ENCODE measurements around the gene LGR6. TPM values are rescaled to one million over a fixed set of nuclear protein-coding genes. Genes with fewer than 3 reads are reported as not detected.

Gene LGR6
- total RNA-seq, 2 donors from 2014 or later = 76.6 to 99.0 TPM

- H3K27me3 ChIP-seq (replicated peaks; ENCODE audit: insufficient read depth) = no peaks in the 10 kb centered on the region
- no peaks in the 10 kb centered on the region for H3K9me3 ChIP-seq
- H3K4me3 ChIP-seq = no peak overlapping the region
- H3K27ac ChIP-seq = no peak overlapping the region
- peaks cover 21% of the 10 kb centered on the region for H3K36me3 ChIP-seq
- no peak for TF ChIP-seq CTCF (IDR thresholded peaks at IDR 0.05)
- H3K4me1 ChIP-seq (ENCODE audit: control insufficient read depth in 1 of 2, low read depth in 2 of 2) = peaks cover 0 to 32% of the 10 kb centered on the region in 2 donors
- DNase-seq (ENCODE audit: low spot score) (no peak), ATAC-seq (ENCODE audit: insufficient number of reproducible peaks, low FRiP score, low read depth) (no peak)
These were observed 55.8 kb downstream of the LGR6 start for GRCh38 chr1:202249436-202249835.

- no peak for ATAC-seq (ENCODE audit: insufficient number of reproducible peaks, low FRiP score, low read depth)
- no peaks in the 10 kb centered on the region for H3K9me3 ChIP-seq
- peaks cover 21% of the 10 kb centered on the region for H3K36me3 ChIP-seq
- no peak overlapping the region for H3K27ac ChIP-seq
- no peak for TF ChIP-seq CTCF (IDR thresholded peaks at IDR 0.05)
- H3K4me3 ChIP-seq = no peak overlapping the region
- H3K4me1 ChIP-seq (ENCODE audit: control insufficient read depth in 1 of 2, low read depth in 2 of 2) = peaks cover under 1 to 32% of the 10 kb centered on the region in 2 donors
- no peak for DNase-seq (ENCODE audit: low spot score)
- H3K27me3 ChIP-seq (replicated peaks; ENCODE audit: insufficient read depth) = no peaks in the 10 kb centered on the region
These were observed 56.2 kb downstream of the LGR6 start for GRCh38 chr1:202249846-202250245.

- no peak for ATAC-seq (ENCODE audit: insufficient number of reproducible peaks, low FRiP score, low read depth)
- H3K9me3 ChIP-seq = no peaks in the 10 kb centered on the region
- peaks cover 7 to 42% of the 10 kb centered on the region in 2 donors for H3K4me1 ChIP-seq (ENCODE audit: control insufficient read depth in 1 of 2, low read depth in 2 of 2)
- H3K36me3 ChIP-seq = peaks cover 21% of the 10 kb centered on the region
- DNase-seq (ENCODE audit: low spot score) = no peak
- H3K4me3 ChIP-seq = no peak overlapping the region
- H3K27me3 ChIP-seq (replicated peaks; ENCODE audit: insufficient read depth) = no peaks in the 10 kb centered on the region
- no peak for TF ChIP-seq CTCF (IDR thresholded peaks at IDR 0.05)
- peak overlapping the region in 1 of 2 donors; percentile 45 for H3K27ac ChIP-seq
These were observed 57.4 kb downstream of the LGR6 start for GRCh38 chr1:202250982-202251381.

- ATAC-seq (ENCODE audit: insufficient number of reproducible peaks, low FRiP score, low read depth) (no peak), DNase-seq (ENCODE audit: low spot score) (no peak)
- H3K4me3 ChIP-seq = no peak overlapping the region
These were observed 58.0 kb downstream of the LGR6 start for GRCh38 chr1:202251424-202252256.

More at GRCh38 chr1:202251424-202252256, 58.0 kb downstream of the LGR6 start:
- Histone ChIP-seq H3K4me1 (ENCODE audit: control insufficient read depth in 1 of 2, low read depth in 2 of 2) (peaks cover 7 to 42% of the 10 kb centered on the region in 2 donors), H3K9me3 (no peaks in the 10 kb centered on the region), H3K27ac (peak overlapping the region in 1 of 2 donors; percentile 45), H3K27me3 (replicated peaks; ENCODE audit: insufficient read depth) (no peaks in the 10 kb centered on the region), H3K36me3 (peaks cover 21% of the 10 kb centered on the region)
- no peak for TF ChIP-seq CTCF (IDR thresholded peaks at IDR 0.05)

Measured in thoracic aorta (tissue), 2 donors.